Kasumi-1 (cell line): ENCODE results near the gene COG5.
"Not testable (repeated sequence)": the region's sequence is repeated elsewhere in the genome, so short reads cannot be mapped to it uniquely, and the experiment has no call there.

Experiments used
- DNase-seq, 2 experiments: peaks; one replicate each; lab custom pipeline; 2025; lab: John Stamatoyannopoulos, UW

Gene COG5

GRCh38 chr7:107155726-107156125 lies 408.0 kb downstream of the COG5 start:
- not testable (repeated sequence) for DNase-seq

- no peak for DNase-seq
Measured at GRCh38 chr7:107154826-107155225, 408.9 kb downstream of the COG5 start.

- DNase-seq, result no peak
Measured at GRCh38 chr7:107152011-107152410, 411.7 kb downstream of the COG5 start.
